Measurements from ENCODE around the gene CEP192. TPM values are rescaled to one million over a fixed set of nuclear protein-coding genes. Genes with fewer than 3 reads are reported as not detected.

CEP192 gene, protein sequence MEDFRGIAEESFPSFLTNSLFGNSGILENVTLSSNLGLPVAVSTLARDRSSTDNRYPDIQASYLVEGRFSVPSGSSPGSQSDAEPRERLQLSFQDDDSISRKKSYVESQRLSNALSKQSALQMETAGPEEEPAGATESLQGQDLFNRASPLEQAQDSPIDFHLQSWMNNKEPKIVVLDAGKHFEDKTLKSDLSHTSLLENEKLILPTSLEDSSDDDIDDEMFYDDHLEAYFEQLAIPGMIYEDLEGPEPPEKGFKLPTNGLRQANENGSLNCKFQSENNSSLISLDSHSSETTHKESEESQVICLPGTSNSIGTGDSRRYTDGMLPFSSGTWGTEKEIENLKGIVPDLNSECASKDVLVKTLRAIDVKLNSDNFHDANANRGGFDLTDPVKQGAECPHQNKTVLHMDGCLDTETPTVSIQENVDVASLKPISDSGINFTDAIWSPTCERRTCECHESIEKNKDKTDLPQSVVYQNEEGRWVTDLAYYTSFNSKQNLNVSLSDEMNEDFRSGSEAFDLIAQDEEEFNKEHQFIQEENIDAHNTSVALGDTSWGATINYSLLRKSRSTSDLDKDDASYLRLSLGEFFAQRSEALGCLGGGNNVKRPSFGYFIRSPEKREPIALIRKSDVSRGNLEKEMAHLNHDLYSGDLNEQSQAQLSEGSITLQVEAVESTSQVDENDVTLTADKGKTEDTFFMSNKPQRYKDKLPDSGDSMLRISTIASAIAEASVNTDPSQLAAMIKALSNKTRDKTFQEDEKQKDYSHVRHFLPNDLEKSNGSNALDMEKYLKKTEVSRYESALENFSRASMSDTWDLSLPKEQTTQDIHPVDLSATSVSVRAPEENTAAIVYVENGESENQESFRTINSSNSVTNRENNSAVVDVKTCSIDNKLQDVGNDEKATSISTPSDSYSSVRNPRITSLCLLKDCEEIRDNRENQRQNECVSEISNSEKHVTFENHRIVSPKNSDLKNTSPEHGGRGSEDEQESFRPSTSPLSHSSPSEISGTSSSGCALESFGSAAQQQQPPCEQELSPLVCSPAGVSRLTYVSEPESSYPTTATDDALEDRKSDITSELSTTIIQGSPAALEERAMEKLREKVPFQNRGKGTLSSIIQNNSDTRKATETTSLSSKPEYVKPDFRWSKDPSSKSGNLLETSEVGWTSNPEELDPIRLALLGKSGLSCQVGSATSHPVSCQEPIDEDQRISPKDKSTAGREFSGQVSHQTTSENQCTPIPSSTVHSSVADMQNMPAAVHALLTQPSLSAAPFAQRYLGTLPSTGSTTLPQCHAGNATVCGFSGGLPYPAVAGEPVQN (N-terminal part only)
- total RNA-seq (2014; rRNA removed; shearing (Covaris generic)): 21.8 and 22.4 TPM in 2 replicates
- polyA plus RNA-seq (2015; cell fraction: cytosol; rRNA removed): 11.6 and 13.1 TPM in 2 replicates
- polyA plus RNA-seq (2015; cell fraction: nucleus; rRNA removed): 41.3 and 44.1 TPM in 2 replicates

DNA sequence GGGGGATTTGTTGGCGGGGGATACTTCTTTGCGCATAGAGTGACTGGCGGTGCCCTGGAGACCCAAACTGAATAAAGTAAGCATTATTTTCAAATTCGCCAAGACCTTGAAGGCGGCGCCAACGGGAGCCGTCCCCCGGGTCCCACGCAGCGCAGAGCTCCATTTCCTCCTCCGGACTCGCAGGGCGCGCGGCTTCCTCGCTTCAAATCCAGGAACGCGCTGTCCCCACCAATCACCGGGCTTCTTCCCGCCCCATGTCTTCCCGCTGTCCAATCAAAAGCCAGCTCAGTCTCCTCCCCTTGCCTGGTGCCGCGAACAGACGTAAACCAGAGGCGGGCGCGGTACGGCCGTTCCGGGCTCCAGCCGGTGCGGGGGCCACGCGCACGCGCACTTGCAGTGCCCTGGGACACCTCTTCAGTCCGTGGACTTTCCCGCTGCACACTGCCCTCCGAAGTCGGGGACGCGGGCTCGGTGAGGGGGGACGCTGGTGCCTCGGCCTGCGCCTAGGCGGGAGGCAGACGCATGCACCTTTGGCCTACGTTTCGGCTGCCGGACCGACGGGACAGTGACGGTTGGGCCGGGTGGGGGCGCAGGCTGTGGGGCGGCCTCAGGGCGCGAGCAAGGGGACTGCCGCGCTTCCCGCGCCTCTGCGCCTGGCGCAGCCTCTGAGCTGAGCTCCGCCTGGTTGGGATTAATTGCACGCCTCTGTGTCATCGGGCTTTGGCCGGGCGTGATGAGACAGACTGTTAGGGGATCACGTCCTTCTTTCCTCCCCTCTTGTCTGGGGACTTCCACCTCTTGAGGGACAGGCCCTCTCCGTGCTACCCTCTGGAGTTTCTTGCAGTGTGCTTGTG is at the start of gene CEP192:
Gene CEP192 (plus strand): TSS at position 396 of the 854 bp plus-strand sequence. CDS start 8,063 bp downstream, outside the sequence.
- in situ Hi-C loops (cut with HindIII; ENCODE audit: low pct_unique_long_range_greater_than_20kb, low sequenced_read_pairs): no loop called here
- DNase-seq (ENCODE audit: low read depth, low spot score): peak; percentile 98

DNA sequence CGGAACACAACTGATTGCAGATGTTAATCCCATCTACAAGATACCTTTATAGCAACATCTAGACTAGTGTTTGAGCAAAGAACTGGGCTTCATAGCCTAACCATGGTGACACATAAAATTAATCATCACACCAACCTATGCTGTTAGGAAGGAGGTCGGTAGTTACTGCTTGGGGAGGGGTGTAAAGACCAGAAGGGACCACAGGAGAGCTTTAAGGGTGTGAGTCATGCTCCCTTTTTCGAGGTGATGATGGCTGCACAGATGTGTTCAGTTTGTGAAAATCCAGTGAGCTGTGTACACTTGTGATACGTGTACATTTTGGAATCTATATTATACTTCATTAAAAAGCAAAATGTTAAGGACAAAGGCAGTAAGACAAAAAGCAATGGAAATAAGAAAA is 47.9 kb upstream of the CEP192 start:
- in situ Hi-C loops (cut with HindIII; ENCODE audit: low pct_unique_long_range_greater_than_20kb, low sequenced_read_pairs): no loop called here
- no peak for DNase-seq (ENCODE audit: low read depth, low spot score)

DNA sequence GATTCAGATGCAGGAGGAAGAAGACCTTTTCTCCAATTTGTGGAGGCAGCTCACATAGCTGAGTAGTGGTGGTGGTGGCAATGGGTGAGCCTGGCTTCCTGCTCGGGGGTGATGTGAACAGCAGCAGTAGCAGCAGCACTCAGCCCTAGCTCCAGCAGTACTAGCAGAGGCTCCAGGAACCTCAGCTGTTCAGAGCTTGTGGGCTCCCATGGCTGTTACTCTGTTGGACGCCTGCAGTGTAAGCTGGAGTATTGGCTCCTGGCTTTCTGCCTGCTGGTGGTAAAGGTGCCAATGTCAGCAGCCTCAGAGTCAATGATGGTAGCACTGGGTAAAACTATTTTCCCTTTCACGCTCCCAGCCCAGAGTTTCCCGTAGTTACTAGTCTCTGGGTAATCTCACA is 46.5 kb upstream of the CEP192 start:
- in situ Hi-C loops (cut with HindIII; ENCODE audit: low pct_unique_long_range_greater_than_20kb, low sequenced_read_pairs): no loop called here

DNA sequence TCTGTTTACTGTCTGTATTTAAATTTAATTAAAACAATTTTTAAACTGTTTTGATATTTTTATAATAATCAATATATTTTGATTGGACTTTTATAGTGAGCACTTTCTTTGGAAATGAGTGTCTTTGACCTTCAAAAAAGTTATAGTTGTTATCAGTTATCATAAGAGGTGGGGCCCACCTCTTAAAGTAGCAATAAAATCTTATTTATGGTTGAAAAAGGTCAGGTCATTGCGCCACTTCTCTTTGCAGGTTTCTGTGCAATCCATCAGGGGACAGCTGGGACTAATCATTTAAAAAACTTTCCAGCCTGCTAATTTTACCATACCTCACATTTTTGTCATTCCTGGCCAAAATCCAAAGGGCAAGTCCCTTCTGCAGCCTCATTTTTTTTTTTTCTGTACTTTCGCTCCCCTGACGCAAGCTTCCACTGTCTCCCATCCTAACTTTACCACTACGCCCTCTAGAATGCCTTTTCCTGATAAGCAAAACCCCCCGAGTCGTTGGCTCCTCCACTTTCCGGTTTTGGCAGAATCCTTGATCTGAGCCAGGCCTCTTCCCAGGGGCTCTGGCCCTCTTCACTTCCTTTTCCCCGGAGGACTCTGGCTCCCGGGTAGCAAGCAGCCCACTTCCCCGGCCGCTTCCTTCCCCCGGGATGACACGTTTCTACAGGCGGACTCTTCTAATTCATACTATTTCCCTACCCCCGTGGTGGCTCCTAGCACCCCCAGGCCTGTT is 44.4 kb upstream of the CEP192 start:
- in situ Hi-C loops (cut with HindIII; ENCODE audit: low pct_unique_long_range_greater_than_20kb, low sequenced_read_pairs): no loop called here
- peak; percentile 41 for DNase-seq (ENCODE audit: low read depth, low spot score)

More for the DNA sequence above, 46.5 kb upstream of the CEP192 start:
- no peak for DNase-seq (ENCODE audit: low read depth, low spot score)

DNA sequence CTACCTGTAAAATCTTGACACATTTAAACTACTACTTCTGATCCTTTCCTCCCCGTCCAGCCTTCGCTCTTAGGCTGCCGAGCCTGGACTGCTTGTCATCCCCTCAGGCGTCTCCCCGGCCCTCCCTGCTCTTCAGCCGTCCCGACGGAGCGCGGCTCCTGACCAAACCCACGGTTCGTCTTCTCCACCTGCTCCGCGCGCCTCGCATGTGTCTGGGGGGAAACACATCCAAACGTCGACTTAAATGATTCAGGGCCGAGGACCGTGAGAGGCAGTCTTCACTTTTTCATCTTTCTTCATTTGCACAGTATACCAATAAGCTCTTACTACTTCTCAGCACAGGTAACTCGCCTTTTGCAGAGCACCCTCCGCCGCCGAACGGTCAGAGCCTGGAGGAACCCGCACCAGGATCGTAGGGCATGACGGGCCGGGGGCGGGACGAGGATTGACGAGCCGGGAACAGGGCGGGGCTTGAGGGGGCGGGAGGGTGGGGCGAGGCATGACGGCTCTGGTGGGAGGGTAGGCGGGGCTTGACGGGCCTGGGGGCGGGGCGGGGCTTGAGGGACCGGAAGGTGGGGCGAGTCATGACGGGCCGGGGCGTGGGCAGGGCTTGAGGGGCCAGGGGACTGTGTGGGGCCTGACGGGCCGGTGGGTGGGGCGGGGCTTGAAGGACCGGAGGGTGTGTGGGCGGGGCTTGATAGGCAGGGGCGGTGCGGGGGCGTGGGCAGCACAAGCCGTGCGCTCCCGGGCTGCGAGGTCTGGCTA is 43.7 kb upstream of the CEP192 start, which contains the start of gene SEH1L:
Gene SEH1L (plus strand): TSS at position 727 of the 765 bp plus-strand sequence. CDS start 111 bp downstream, outside the sequence.
- in situ Hi-C loops (cut with HindIII; ENCODE audit: low pct_unique_long_range_greater_than_20kb, low sequenced_read_pairs): no loop called here
- peak; percentile 95 for DNase-seq (ENCODE audit: low read depth, low spot score)

DNA sequence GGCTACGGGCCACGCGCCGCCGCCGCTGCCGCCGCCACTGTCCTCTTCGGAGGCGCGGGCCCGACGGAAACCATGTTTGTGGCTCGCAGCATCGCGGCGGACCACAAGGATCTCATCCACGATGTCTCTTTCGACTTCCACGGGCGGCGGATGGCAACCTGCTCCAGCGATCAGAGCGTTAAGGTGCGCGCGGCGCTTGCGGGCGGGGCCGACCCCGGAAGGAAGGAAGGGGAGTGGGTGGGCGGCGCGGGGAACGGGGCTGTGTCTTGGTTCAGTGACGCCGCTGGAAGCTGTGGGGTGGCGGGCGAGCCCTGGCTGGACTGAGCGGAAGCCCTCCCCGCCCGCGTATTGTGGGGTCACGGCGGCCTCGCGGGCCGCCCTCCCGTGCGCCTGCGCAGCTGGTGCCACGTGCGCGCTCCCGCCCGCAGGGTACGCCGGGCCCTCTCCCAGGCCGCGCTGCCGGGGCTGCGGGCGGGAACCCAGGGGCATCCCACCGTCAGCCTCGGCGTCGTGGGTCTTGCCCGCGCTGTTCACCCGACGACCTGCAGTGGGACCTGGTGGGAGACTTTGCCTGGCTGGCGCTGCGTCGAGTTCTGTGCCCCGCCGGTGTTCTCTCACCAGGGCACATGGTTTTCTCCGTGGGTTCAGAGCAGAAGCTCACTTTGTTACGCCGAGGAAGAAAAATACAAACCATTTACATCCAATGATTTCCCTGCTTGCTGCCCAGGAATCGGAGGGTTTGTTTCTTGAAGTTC is 42.9 kb upstream of the CEP192 start:
- in situ Hi-C loops (cut with HindIII; ENCODE audit: low pct_unique_long_range_greater_than_20kb, low sequenced_read_pairs): no loop called here
- DNase-seq (ENCODE audit: low read depth, low spot score): peak; percentile 92

DNA sequence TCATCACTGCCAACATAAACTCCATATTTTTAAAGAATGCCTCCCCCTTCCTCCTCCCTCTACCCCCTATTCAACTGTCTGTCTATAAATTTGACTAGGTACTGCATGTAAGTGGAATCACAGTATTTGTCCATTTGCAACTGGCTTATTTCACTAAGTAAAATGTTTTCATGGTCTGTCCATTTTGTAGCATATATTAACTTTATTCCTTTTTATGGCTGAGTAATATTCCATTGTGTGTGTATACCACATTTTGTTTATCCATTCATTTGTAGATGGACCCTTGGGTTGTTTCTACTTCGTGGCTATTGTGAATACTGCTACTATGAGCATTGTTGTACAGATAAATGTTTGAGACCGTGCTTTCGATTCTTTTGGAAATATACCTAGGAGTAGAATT is 32.7 kb upstream of the CEP192 start:
- DNase-seq (ENCODE audit: low read depth, low spot score): no peak
- in situ Hi-C loops (cut with HindIII; ENCODE audit: low pct_unique_long_range_greater_than_20kb, low sequenced_read_pairs): no loop called here

DNA sequence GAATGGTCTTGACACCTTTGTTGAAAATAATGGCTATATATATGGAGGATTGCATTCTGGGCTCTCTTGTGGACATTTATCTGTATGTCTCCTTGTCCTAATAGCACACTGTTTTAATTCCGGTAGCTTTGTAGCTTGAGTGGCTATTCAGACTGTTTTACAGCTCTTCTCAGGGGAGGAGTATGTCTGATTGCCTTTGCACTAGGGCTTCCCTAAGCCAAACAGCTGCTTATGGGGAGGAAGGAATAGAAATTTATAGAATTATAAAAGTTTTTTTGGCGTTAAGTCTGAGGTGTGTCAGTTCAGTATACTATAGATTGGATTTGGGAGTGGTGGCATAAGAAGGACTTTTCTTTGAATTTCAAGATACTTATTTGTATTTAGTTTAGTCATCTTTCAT is 30.8 kb upstream of the CEP192 start:
- no peak for DNase-seq (ENCODE audit: low read depth, low spot score)
- in situ Hi-C loops (cut with HindIII; ENCODE audit: low pct_unique_long_range_greater_than_20kb, low sequenced_read_pairs): no loop called here

DNA sequence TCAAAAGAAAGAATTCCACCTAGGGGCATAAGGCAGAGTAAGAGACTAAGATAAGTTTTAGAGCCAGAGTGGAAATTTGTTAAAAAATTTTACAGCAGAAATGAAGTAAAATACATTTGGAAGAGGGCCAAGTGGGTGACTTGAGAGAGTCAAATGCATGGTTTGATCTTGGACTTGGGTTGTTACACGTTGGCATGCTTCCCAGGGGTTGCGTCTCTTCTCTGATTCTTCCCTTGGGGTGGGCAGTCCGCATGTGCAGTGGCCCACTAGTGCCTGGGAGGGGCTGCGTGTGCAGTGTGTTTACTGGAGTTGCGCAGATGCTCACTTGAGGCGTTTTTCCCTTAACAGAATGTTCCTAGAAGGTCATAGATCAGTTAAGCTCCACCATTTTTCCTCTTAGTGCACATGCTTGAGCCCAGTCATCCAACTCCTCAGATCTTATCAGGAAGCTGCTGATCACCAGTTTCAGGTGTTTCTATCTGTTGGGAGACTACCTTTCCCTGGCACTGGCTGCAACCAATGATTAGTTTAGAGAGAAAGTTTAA is 30.2 kb upstream of the CEP192 start:
- in situ Hi-C loops (cut with HindIII; ENCODE audit: low pct_unique_long_range_greater_than_20kb, low sequenced_read_pairs): no loop called here
- no peak for DNase-seq (ENCODE audit: low read depth, low spot score)

DNA sequence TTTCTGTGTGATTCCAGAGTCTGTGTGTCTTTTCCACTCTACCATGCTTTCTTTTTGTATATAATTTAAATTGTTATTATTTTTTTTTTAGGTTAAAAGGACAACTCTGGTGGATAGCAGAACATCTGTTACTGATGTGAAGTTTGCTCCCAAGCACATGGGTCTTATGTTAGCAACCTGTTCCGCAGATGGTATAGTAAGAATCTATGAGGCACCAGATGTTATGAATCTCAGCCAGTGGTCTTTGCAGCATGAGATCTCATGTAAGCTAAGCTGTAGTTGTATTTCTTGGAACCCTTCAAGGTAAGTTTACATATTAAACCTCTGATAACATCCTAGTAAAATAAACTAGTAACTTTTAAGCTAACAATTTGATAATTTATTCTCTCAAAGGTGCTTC is 28.1 kb upstream of the CEP192 start:
- DNase-seq (ENCODE audit: low read depth, low spot score): no peak
- in situ Hi-C loops (cut with HindIII; ENCODE audit: low pct_unique_long_range_greater_than_20kb, low sequenced_read_pairs): no loop called here

DNA sequence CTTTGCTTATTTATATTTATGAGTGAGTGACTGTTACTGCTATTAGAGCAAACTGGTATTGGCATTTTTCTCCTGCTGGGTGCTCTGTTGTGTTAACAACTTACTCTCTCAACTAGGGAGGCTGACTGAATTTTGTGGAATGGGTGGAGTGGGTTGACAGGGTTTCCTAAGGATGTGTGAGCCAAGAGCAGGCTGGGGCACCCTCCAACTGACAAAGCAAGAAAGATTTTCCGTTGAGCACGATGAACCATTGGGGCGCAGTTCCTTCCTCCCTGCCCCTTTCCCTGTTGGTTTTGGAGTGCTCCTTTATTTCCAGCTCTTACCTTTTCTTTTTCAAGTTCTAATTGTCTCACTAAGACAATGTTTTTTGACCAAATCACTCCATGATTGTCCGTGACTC is 23.0 kb upstream of the CEP192 start:
- no peak for DNase-seq (ENCODE audit: low read depth, low spot score)
- in situ Hi-C loops (cut with HindIII; ENCODE audit: low pct_unique_long_range_greater_than_20kb, low sequenced_read_pairs): no loop called here

DNA sequence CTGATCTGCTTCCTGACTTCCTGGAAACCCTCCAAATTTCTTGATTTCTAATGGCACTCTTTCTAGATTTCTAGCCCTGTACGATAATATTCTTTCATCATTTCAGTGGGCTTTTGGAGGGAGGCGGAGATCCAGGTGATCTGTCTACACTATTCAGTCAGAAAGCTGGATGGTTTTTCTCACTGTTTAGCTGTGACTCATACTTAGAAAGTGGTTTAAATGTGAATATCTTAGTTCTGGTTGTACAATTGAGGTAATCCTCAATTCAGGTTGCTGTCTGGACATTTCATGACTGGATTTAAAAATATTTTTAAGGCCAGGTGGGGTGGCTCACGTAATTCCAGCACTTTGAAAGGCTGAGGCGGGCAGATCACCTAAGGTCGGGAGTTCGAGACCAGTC is 22.5 kb upstream of the CEP192 start:
- no peak for DNase-seq (ENCODE audit: low read depth, low spot score)
- in situ Hi-C loops (cut with HindIII; ENCODE audit: low pct_unique_long_range_greater_than_20kb, low sequenced_read_pairs): no loop called here

DNA sequence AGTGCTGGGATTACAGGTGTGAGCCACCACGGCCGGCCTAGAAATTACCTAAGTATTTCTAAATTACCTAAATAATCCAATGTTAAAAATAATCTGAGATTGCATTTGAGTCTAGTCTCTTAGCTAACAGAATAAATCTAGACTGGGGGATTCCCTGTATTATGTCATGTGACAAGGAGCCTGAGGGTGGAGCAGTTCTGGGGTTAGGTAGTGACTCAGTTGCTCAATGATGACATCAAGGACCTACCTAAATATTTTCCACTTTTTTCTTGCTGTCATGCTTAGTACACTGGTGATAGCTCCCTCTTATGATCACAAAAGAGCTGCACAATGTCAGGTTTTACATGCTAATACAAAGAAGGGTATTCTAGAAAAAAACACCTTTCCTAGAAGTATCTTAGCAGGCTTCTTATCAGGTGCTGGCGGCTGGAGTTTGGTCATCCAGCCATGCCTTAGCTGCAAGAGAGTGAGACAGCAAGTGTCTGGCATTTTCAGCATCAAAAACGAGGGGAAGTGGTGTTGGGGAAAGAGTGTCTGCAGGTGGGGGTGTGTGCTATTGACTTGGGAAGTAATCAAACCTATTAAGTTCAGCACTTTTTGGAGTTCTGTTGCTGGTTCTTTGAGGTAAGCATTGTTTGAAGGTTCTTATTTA is 17.5 kb upstream of the CEP192 start:
- DNase-seq (ENCODE audit: low read depth, low spot score): no peak
- in situ Hi-C loops (cut with HindIII; ENCODE audit: low pct_unique_long_range_greater_than_20kb, low sequenced_read_pairs): no loop called here

DNA sequence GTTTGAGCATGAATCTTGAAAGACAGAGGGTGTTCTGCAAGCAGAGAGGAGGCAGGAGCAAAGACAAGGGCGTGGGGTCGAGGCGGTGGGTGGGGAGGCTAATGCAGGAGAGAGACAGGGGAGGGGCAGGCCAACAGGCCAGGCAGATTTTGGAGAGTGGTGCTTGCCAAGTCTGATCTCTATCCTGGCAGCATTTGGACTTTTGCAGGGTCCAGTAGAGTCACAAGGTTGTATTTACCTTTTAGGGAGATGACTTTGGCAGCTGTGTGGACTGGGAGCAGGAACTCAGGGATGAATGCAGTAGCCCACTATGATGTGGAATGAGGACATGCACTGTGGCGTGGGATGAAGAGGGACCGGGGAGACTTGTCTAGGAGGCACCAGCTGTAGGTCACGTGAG is 15.7 kb upstream of the CEP192 start:
- in situ Hi-C loops (cut with HindIII; ENCODE audit: low pct_unique_long_range_greater_than_20kb, low sequenced_read_pairs): no loop called here
- no peak for DNase-seq (ENCODE audit: low read depth, low spot score)

All from SK-MEL-5 (cell line).